ENCODE data around the gene GSTA5.
"Not testable (repeated sequence)": the region's sequence is repeated elsewhere in the genome, so short reads cannot be mapped to it uniquely, and the experiment has no call there.

Gene GSTA5

DNA sequence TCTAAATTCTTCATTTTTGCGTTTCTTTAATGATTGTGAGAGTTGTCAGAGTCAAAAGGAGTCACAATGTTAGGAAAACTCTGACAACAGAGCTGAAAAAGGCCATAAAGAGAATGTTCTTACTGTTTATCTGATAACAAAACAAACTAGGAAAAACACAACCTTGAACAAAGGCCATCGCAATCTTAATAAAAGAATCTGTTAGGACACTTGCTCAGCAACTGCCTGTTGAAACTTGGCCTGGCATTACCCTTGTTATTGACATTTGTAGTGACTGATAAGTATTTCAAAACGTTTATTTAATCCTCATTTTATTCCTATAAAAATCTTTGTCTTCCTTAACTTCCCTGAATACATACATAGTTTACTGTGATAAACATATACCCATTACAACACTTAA lies 52.7 kb downstream of the GSTA5 start:
- no peak for DNase-seq

DNA sequence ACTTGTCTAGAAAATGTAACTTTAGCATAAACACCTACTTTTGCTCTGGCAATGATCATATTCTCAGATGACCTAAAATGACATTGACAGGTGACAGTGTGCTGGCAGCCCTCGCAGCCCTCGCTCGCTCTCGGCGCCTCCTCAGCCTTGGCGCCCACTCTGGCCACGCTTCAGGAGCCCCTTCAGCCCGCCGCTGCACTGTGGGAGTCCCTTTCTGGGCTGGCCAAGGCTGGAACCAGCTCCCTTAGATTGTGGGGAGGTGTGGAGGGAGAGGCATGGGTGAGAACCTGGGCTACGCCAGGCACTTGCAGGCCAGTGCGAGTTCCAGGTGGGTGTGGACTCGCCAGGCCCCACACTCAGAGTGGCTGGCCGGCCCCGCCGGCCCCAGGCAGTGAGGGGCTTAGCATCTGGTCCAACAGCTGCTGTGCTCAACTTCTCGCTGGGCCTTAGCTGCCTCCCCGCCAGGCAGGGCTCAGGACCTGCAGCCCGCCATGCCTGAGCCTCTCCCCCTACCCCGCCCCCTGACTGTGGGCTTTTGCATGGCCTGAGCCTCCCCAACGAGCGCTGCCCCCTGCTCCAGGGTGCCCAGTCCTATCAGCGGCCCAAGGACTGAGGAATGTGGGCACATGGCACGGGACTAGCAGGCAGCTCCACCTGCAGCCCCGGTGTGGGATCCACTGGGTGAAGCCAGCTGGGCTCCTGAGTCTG lies 54.2 kb downstream of the GSTA5 start:
- DNase-seq: no peak

DNA sequence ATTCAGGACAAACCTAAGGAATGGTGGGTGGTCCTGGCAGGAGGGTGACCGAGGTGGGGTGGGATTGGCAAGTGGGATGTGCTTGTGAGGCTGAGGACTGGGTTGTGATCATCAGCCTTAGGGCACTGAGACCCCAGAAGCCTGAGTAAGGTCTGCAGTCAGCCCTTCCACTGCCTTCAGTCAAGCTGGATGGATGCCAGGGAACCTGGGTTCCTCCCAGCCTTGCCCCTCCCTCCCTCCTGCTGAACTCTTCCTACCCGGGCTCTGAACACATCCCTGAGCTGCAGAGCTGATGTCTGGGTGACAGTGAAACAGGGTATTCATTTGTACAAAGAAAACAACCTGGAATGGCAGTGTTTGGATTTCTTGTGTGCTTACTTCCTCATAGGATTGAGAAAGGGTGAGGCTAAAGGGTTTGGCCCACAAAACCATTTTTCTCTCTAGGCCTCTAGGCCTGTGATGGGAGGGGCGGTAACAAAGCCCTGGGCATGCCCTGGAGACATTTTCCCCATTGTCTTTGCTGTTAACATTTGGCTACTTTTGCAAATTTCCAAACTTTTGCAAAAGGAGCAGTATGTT lies 57.8 kb downstream of the GSTA5 start:
- peak; percentile 58 for DNase-seq

DNA sequence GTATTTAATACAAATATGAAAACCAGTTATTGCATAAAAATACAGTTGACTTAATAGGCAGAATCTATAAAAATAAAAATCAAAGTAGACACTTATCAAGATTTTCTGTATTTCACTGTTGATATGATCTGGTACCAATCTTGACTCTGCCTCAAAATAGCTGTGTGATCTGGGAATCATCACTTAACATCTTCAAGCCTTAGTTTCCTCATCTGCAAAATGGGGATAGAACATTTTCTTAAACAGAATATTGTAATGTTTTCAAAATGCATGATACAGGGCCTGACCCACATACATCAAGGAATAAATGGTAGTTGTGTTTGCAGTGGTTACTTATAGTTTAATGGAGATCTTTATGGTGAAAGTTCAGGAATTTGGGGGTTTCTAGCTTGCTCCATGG lies 58.4 kb downstream of the GSTA5 start:
- not testable (repeated sequence) for DNase-seq

All from DMS153 (cell line).